Activated effector memory CD4-positive, alpha-beta T cell treated with Interleukin-2 at 50 U/mL for 16 hours (primary cell): ENCODE results near the gene ILF3.

Experiments
- DNase-seq: peaks from one replicate; pipeline ENCODE4 v3.0.0-alpha.2; 2020

ILF3 gene

DNA sequence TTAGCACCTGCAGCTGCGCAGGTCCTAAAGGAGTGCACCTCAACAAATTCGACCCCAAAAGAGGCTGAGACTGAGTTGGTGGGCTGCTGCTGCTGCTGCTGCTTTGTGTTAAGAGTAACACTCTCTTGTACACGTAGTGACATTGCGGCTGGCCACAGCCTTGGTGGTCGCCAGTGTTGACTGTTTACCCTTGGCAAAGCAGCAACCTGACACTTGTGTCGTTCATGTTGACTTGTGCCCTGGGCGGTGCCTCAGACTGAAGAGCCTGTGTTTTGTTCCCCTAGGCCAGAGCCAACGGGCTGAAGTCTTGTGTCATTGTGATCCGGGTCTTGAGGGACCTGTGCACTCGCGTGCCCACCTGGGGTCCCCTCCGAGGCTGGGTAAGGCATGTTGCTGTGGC lies 24.7 kb downstream of the ILF3 start:
- DNase-seq = no peak

DNA sequence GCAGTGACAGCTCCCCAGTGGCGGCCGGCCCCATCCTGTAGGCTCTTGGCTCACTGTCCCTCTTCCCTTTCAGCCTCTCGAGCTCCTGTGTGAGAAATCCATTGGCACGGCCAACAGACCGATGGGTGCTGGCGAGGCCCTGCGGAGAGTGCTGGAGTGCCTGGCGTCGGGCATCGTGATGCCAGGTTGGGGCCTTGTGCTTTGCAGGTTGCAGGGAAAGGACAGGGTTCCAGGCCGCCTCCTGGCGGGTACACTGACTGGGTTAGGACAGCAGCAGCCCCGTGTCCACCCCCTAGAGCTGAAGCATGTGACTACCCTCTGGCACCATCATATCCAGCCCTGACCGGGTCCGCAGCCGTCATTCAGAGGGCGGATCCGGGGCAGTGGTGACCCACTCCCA lies 25.6 kb downstream of the ILF3 start:
- no peak for DNase-seq

DNA sequence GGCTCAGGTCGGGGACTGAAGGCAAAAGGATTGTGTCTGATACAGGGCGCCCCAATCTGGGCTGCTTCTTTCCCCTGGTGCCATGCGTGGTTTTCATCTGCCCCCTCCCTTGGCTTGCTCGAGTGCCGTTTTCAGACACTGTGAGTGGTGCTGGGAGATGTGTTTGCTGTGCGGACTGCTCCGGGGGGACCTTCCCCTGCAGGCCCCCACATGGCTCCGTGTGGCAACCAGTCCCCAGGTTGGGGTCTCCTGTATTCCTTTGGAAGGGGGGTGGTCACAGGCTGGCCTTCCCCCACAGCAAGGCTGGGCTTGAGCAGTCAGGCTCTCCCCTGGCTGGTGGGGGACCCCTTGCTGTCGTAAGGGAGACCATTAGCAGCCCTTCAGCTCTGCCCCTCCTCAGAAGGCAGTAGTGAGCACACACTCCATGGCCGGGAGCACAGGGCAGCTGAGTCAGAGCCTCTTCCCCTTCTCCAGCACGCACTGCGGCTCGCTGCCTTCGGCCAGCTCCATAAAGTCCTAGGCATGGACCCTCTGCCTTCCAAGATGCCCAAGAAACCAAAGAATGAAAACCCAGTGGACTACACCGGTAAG lies 26.5 kb downstream of the ILF3 start:
- no peak for DNase-seq

DNA sequence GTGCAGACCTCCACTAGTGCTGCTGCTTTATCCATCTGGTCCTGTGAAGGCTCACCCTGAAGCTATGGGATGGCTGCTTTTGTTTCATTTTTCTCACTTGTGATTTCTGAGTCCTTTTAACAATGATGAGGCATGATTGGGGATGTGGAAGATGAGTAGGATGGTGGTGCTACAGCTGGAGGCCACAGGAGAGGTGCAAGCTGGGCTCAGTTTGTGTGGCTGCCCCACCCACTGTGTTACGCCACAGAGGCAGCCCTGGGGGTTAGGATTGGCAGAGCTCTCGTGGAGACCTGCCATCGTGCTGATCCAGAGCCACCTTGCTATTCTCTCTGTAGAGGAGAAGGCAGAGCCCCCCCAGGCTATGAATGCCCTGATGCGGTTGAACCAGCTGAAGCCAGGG lies 27.5 kb downstream of the ILF3 start:
- no peak for DNase-seq

DNA sequence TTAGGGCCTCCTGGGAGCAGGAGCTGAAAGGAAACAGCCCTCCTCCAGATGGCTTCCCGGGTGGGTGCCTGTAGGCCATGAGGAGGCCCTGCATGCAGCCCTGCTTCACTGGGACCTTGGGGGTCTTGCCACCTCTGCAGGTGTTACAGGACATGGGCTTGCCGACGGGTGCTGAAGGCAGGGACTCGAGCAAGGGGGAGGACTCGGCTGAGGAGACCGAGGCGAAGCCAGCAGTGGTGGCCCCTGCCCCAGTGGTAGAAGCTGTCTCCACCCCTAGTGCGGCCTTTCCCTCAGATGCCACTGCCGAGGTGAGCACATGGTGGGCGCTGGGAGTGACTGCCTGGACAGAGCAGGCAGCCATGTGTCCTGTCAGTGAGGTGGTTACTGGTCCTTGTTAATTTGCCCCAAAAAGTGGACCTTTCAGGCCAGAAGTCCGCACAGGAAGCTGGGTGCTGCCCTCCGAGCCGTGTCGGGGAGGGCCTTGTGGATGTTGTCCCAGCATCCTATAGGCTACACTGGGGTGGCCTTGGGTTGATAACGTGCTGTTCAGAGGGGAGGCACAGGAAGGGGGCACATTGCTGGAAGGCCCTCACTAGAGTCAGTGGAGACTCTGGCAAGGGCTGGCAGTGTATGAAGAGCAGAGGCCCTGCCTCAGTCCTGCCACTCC lies 28.4 kb downstream of the ILF3 start:
- DNase-seq = no peak

DNA sequence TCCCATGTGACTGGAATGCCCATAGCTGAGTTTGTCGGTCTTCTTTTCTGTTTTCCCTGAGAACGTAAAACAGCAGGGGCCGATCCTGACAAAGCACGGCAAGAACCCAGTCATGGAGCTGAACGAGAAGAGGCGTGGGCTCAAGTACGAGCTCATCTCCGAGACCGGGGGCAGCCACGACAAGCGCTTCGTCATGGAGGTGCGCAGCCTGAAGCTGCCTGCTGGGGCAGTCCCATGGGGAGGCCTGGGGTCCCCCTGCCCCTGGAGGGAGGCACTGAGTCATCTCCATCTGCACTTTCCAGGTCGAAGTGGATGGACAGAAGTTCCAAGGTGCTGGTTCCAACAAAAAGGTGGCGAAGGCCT lies 28.9 kb downstream of the ILF3 start:
- no peak for DNase-seq

DNA sequence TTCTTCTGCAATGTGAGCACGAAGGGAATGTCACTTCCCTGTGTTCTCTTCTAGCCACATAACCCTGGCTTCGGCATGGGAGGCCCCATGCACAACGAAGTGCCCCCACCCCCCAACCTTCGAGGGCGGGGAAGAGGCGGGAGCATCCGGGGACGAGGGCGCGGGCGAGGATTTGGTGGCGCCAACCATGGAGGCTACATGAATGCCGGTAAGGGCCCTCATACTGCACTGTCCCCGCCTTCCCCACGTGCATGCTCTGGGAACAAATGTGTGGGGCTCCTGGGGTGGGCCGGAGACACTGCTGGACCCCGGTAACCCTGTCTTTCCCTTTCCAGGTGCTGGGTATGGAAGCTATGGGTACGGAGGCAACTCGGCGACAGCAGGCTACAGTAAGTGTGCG lies 29.4 kb downstream of the ILF3 start:
- DNase-seq = no peak

DNA sequence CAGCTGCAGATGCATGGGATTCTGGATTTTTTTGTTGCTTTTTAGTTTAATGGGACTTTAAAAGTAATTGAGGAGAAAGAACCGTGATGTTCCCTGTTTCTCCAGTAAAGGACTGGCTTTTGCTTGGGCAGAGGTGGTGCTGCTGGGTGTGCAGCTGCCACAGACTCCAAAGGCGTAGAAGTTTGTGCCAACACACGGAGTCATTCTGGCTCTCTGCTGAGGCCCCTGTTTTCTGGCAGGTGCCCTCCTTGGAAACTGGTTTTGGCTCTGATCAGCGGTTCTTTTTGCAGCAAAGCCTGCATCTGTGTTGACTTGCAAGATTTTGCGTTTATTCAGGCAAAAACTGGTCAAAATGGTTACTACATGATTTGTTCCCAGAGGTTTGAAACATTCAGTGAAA lies 31.1 kb downstream of the ILF3 start:
- no peak for DNase-seq

DNA sequence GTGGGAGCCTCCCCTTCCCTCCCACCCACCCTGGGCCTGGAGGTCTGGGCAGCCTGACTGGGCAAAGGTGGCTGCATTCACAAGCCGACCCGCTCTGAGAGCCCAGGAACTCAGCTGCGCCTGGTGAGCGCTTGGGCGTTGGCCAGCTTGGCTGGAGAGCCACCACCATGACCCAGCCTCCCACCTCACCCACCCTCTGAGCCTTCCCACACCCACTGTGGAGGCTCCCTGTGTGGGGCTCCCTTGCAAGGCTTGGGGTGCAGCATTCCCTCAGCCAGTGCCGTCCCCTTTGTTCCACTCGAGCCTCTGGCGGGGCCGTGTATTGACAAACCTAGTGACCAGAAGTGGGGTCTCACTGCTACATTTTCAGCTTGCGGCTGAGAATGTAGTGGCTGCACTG lies 32.0 kb downstream of the ILF3 start:
- DNase-seq = no peak

DNA sequence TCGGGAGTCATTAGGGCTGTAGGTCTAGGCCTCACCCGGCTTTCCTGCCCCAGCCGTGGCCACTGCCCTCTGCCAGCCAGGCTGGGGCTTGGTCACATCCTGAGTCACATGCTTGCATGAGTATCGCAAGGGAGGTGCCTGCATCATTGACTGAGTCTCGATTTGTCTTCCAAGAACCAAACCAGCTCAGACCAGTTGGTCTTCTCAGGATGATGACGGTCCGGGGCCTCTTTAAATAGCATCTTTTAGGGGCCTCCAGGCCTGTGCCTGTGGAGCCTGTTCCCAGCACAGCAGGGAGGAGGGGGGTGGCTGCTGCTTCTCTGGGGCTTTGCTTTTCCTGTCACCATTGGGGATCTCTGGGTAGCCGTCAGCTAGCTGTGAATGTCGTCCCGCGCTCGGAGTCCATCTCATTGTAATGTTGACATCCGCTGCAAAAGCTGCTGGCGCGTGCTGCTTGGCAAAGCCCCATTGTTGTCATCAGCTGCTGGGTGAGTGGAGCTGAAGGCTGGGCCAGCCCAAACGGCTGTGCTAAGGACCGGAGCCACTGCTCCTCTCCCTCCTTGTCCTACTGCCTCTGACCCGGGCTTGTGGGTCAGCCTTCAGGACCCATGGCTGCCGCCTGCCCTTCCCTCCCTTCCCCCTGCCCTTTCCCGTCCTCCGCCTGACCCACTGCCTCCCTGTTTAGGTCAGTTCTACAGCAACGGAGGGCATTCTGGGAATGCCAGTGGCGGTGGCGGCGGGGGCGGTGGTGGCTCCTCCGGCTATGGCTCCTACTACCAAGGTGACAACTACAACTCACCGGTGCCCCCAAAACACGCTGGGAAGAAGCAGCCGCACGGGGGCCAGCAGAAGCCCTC lies 32.7 kb downstream of the ILF3 start:
- no peak for DNase-seq

DNA sequence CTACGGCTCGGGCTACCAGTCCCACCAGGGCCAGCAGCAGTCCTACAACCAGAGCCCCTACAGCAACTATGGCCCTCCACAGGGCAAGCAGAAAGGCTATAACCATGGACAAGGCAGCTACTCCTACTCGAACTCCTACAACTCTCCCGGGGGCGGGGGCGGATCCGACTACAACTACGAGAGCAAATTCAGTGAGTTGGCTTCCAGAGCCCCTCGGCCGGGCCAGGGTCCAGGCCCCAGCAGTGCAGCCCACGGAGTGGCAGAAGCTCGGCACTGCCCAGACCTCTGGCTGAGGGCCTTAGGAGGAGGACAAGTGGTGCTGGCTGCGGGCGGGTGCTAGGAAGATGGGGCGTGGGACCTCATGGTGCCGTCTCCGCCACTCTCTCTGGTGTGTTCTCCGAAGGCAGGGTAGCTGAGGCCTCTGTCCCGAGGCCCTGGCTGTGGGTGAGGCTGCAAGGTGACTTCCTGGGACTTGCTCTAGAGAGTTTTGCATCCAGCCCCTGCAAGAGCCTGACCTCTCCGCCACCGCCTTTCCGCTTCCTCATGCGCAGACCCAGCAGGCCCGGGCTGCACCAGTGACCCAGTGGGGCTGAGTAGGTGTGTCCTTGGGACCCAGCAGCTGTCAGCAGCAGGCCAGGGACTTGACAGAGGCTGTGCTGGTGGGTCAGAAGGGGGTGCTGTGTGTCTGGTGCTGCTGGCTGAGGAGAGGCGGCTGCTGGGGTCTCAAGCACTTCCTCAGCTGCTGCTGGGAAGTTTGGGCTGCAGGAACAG lies 33.6 kb downstream of the ILF3 start:
- no peak for DNase-seq

DNA sequence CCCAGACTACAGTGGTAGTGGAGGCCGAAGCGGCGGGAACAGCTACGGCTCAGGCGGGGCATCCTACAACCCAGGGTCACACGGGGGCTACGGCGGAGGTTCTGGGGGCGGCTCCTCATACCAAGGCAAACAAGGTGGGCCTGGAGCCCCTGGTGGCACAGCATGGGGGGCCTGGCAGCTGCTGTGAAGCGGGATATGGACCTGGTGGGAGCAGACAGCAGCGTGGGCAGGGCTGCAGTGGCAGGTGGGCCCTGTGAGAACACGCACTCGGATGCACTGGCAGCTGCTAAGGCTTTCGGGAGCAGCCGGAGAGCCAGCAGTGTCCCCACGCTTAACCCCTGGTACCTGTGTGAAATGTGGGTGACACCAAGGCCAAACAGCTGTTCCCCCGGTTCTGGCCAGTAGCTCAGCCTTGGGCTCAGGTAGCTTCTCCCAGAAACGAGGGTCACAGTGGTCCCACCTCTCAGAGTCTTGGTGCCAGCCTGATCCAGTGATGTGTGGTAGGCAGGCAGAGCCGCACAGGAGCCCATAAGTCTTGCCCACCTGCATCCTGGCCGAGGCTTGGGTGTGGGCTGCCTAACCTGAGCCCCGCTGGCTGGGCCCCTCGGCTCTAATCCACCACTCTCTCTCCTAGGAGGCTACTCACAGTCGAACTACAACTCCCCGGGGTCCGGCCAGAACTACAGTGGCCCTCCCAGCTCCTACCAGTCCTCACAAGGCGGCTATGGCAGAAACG lies 34.6 kb downstream of the ILF3 start:
- DNase-seq = no peak

DNA sequence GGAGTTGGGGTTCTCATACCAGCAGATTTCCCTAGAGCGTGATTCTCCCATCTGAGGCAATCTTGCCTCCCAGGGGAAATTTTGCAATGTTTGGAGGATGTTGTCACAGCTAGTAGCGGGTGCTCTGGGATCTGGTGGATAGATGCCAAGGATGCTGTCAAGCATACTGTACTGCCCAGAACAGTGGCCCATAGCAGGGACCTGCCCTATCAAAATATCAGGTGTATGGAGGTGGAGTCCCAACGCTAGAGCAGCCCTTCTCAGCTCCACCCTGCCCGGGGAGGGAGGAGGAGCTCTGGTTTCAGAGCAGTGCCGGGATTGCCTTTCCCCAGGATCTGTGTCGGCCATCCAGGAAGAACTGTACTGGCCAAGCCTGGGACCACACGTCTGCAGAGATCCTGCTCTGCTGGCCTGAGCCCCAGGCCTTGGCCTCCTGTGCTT lies 36.2 kb downstream of the ILF3 start:
- no peak for DNase-seq

DNA sequence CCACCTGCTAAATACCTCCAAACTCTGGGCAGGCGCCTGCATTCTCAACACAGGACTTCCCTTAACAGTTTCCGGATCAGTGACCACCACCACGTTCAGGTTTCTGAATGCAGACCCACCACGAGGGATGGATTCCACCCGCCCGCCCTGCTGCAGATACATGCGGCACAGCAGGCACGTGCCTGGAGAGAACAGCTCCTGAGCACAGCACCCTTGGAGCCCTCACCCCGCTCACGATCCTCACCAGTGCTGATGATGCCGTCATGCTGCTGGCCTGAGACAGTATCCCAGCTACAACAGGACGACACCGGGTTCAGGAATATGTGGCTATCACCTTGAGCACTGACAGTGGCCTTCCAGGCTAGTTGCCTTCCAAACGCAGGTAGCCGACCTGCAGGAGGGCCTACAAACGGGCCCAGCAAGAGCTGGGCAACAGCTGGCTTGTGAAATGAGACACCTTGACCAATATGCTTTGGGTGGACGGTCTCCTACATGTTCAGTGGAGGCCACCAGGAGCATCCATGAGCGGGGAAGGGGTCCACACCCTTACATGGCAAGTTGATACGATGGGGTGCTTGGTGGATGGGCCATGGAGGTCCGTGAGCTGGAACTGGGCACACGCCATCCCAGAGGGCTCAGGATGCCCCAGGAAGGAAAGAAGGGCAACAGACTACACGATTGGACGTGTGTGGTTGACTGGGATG lies 37.2 kb downstream of the ILF3 start:
- no peak for DNase-seq

DNA sequence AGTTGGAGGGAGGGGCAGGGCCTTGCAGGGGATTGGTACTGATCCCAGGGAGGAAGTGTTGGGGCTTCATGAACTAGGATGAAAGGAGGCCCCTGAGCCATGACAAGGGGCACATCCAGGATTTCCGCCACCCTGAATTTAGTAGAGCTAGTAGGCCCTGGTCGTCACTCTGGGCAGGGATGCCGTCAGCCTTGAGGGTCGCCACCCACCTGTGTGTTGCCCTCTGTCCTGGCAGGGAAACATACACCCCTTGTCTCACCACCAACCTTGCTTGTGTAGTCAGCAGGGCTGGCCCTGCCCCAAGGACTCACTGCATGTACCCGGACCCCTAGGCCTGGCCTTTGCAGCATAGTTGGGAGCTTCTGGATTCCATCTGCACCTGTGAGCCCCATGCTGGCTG lies 37.7 kb downstream of the ILF3 start:
- no peak for DNase-seq

DNA sequence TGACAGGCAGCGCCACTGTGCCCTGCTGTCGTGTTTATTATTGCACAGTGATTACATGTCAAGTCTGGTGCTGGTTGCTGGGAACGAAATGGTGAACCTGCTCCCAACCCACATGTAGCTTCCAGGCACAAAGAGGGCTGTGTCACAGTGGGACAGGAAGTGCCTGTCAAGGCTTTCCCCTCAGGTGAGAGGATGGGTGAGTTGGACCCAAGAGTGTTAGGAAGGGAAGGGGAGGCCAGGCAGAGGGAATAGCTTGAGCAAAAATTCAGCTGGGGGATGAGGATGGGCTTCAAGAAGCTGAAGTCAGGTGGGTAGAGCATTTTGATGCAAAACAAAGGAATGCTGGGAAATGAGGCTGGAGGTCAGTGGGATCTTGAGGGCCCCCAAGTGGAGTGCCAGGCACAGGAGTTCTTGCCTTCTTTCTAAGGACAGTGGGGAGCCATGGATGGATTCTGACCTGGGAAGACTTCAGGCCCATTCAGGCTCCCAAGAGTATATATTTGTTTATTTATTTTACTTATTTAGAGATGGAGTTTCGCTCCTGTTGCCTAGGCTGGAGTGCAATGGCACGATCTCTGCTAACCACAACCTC lies 38.6 kb downstream of the ILF3 start:
- no peak for DNase-seq

DNA sequence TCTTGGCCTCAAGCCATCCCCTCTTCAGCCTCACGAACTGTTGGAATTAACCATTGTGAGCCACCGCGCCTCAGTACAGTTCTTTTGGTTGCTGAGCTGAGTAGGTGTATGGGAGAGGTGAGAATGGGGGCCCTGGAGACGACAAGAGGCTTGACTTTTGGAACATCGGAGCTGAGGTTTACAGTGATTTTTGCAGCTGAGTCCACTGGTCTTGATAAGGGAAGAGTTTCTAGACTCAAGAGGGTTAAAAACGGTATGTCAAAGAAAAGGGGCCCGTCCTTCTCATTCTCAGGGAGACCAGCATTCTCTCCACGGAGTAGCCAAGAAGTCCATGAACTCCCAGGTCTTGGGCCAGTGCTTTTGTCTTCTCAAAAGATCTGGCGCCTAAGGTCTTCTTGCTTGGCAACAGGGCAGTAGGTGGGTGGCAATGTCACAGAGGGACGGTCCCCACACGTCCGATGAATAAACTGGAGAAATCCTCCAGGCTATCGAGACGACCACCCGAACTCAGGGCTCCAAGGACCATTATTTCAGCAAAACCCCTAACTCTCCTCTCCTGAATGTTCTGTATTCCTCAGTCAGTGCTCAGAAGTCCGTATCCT lies 40.7 kb downstream of the ILF3 start:
- no peak for DNase-seq

DNA sequence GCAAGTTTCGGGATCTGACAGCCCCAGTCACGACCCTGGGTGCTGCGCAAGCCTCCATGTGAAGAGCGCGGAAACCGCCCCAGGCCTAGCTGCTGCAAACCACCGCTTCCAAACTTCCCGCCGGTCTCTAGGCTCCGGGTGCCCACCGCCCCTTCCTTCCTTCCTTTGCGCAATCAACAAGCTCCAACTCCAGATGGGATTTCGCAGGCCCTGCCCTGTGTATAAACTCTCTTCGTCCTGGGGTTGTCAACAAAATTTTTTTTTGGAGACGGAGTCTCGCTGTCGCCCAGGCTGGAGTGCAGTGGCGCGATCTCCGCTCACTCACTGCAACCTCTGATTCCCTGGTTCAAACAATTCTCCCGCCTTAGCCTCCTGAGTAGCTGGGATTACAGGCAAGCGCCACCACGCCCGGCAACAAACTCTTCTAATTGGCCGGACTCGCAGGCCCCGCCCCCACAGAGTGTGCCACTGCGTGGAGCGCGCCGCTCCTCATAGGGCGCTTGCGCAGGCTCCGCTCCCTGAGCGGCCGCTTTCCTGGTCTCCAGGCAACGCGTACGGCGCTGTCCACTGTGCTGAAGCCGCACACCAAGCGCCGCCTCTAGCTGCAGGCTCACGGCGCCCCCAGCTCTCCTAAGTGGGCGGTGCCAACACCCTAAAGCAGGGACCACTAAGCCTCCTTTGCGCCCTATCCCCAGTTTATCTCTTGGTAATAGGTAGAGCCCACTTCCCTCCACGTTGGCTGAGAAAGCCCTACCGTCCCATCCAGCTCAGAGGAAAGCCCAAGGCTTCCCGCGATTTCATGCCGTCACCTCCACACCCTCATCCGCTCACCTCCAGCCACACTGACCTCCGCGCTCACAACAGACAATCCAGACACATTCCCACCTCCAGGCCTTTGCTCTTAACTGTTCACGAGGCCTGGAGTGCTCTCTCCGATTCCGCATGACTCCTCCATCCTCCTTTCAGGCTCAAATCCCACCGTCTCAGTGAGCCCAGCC lies 41.6 kb downstream of the ILF3 start:
- DNase-seq = peak; percentile 81

DNA sequence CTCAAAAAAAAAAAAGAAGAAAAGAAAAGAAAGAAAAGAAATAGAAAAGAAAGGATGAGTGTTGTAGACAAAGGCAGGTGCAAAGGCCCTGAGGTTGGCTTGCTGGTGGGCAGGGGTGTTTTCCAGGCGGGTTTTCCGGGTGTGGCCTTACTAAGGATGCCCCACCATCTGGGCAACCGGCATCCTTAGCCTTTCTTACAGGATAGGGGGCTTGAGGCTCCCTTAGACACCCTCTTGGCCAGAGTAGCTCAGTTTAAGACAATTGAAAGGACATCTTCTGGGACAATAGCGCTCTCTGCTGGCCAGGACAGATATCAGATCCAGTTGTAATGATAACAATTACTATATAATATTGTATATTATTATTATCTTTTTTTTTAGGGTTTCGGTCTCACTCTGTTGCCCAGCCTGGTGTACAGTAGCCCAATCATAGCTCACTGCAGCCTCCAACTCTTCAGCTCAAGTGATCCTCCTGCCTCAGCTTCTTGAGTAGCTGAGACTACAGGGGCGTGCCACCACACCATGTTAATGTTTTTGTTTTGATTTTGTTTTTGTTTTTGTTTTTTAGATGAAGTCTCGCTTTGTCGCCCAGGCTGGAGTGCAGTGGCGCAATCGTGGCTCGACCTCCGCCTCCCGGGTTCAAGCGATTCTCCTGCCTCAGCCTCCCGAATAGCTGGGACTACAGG lies 45.6 kb downstream of the ILF3 start:
- peak; percentile 38 for DNase-seq
